ENCODE results near the gene SPOCK2. TPM values are rescaled to one million over a fixed set of nuclear protein-coding genes. Genes with fewer than 3 reads are reported as not detected.

Gene SPOCK2
- total RNA-seq, 1 donor from 2014 or later: 0.54 TPM

- H3K36me3 Mint-ChIP-seq (ENCODE audit: unreplicated experiment): no peaks in the 10 kb centered on the region
- H3K4me1 Mint-ChIP-seq (ENCODE audit: unreplicated experiment): peaks cover 15% of the 10 kb centered on the region
Measured at GRCh38 chr10:72062832-72063702, 25.3 kb downstream of the SPOCK2 start.

GRCh38 chr10:72062382-72062781, 26.0 kb downstream of the SPOCK2 start:
- TF ChIP-seq, protein P1, sequence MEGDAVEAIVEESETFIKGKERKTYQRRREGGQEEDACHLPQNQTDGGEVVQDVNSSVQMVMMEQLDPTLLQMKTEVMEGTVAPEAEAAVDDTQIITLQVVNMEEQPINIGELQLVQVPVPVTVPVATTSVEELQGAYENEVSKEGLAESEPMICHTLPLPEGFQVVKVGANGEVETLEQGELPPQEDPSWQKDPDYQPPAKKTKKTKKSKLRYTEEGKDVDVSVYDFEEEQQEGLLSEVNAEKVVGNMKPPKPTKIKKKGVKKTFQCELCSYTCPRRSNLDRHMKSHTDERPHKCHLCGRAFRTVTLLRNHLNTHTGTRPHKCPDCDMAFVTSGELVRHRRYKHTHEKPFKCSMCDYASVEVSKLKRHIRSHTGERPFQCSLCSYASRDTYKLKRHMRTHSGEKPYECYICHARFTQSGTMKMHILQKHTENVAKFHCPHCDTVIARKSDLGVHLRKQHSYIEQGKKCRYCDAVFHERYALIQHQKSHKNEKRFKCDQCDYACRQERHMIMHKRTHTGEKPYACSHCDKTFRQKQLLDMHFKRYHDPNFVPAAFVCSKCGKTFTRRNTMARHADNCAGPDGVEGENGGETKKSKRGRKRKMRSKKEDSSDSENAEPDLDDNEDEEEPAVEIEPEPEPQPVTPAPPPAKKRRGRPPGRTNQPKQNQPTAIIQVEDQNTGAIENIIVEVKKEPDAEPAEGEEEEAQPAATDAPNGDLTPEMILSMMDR (IDR thresholded peaks at IDR 0.05): no peak
- Mint-ChIP-seq H3K36me3 (ENCODE audit: unreplicated experiment) (no peaks in the 10 kb centered on the region), H3K27me3 (ENCODE audit: unreplicated experiment) (peaks cover 6% of the 10 kb centered on the region), H3K4me1 (ENCODE audit: unreplicated experiment) (peaks cover 15% of the 10 kb centered on the region), H3K9me3 (ENCODE audit: unreplicated experiment) (no peaks in the 10 kb centered on the region), H3K4me3 (ENCODE audit: unreplicated experiment) (no peak overlapping the region), H3K27ac (ENCODE audit: unreplicated experiment) (no peak overlapping the region)
- no peak for DNase-seq (ENCODE audit: extremely low spot score, unreplicated experiment)

More at GRCh38 chr10:72062832-72063702, 25.3 kb downstream of the SPOCK2 start:
- Mint-ChIP-seq H3K27me3 (ENCODE audit: unreplicated experiment) (peaks cover 6% of the 10 kb centered on the region), H3K4me3 (ENCODE audit: unreplicated experiment) (no peak overlapping the region), H3K27ac (ENCODE audit: unreplicated experiment) (no peak overlapping the region), H3K9me3 (ENCODE audit: unreplicated experiment) (no peaks in the 10 kb centered on the region)
- TF ChIP-seq, protein P1 (IDR thresholded peaks at IDR 0.05): no peak
- DNase-seq (ENCODE audit: extremely low spot score, unreplicated experiment): no peak

DNA sequence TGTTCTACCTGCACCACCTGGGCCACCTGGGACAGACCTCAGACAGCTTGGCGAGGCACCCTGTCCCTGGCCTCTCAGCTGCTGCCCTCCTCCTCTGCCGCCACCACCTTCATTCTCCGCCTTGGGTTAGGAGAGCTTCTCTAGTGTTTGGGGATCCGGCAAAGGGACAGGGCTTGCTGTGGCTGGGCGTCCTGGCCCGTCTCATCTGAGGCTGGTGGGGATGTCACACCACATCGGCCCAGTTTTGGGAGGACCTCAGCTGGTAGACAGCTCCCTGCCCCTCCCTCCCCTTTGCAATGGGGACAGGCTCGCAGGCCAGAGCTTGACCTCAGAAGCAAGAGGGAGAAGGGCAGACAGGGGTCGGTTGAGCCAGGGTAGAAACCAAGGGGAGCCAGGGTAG, 26.4 kb downstream of the SPOCK2 start:
- TF ChIP-seq, protein P1 (IDR thresholded peaks at IDR 0.05): no peak
- peaks cover 6% of the 10 kb centered on the region for H3K27me3 Mint-ChIP-seq (ENCODE audit: unreplicated experiment)
- H3K36me3 Mint-ChIP-seq (ENCODE audit: unreplicated experiment): no peaks in the 10 kb centered on the region
- H3K4me1 Mint-ChIP-seq (ENCODE audit: unreplicated experiment): peaks cover 15% of the 10 kb centered on the region
- H3K9me3 Mint-ChIP-seq (ENCODE audit: unreplicated experiment): no peaks in the 10 kb centered on the region
- no peak overlapping the region for H3K4me3 Mint-ChIP-seq (ENCODE audit: unreplicated experiment)
- DNase-seq (ENCODE audit: extremely low spot score, unreplicated experiment): no peak
- H3K27ac Mint-ChIP-seq (ENCODE audit: unreplicated experiment): no peak overlapping the region

GRCh38 chr10:72061491-72061890, 26.9 kb downstream of the SPOCK2 start:
- Mint-ChIP-seq H3K9me3 (ENCODE audit: unreplicated experiment) (no peaks in the 10 kb centered on the region), H3K36me3 (ENCODE audit: unreplicated experiment) (no peaks in the 10 kb centered on the region), H3K27me3 (ENCODE audit: unreplicated experiment) (peaks cover 6% of the 10 kb centered on the region), H3K4me3 (ENCODE audit: unreplicated experiment) (no peak overlapping the region), H3K27ac (ENCODE audit: unreplicated experiment) (no peak overlapping the region), H3K4me1 (ENCODE audit: unreplicated experiment) (peaks cover 14% of the 10 kb centered on the region)
- no peak for DNase-seq (ENCODE audit: extremely low spot score, unreplicated experiment)
- TF ChIP-seq, protein P1 (IDR thresholded peaks at IDR 0.05): peak; percentile 26
